Hepatocyte (in vitro differentiated cells): ENCODE data around the gene ENPP6. TPM values are rescaled to one million over a fixed set of nuclear protein-coding genes. Genes with fewer than 3 reads are reported as not detected.

Experiments
- DNase-seq: peaks from one replicate; pipeline ENCODE4 v3.0.0-alpha.2; 2016; ENCODE audit warnings: low spot score
- H2AFZ ChIP-seq: fragments of 200-600 bp; sonication (generic); 2 replicates; pipeline ENCODE4 v1.6.0; 2016; ENCODE audit warnings: antibody characterized with exemption, mild to moderate bottlenecking
- H3K27ac ChIP-seq: fragments of 200-600 bp; sonication (generic); 2 replicates; pipeline ENCODE4 v1.5.1; 2016; ENCODE audit warnings: mild to moderate bottlenecking
- H3K27me3 ChIP-seq: fragments of 200-600 bp; sonication (generic); 2 replicates; pipeline ENCODE4 v1.6.1; 2016
- H3K36me3 ChIP-seq: fragments of 200-600 bp; sonication (generic); replicated peaks from 2 replicates; pipeline ENCODE4 v1.5.1; 2016; ENCODE audit warnings: low read depth; ENCODE audit not compliant: insufficient read depth
- H3K4me1 ChIP-seq: fragments of 200-600 bp; sonication (generic); 2 replicates; pipeline ENCODE4 v1.5.1; 2016; ENCODE audit warnings: mild to moderate bottlenecking, moderate library complexity; ENCODE audit not compliant: insufficient read depth
- H3K4me2 ChIP-seq: fragments of 200-600 bp; sonication (generic); 2 replicates; pipeline ENCODE4 v1.6.0; 2016
- H3K4me3 ChIP-seq: fragments of 200-600 bp; sonication (generic); 2 replicates; pipeline ENCODE4 v1.5.1; 2016; ENCODE audit warnings: mild to moderate bottlenecking
- H3K79me2 ChIP-seq: fragments of 200-600 bp; sonication (generic); 2 replicates; pipeline ENCODE4 v1.6.0; 2017; ENCODE audit warnings: mild to moderate bottlenecking
- H3K9me2 ChIP-seq: fragments of 200-600 bp; sonication (generic); replicated peaks from 2 replicates; pipeline ENCODE4 v1.6.0; 2017; ENCODE audit warnings: mild to moderate bottlenecking; ENCODE audit not compliant: insufficient read depth
- H3K9me3 ChIP-seq: fragments of 200-600 bp; sonication (generic); 2 replicates; pipeline ENCODE4 v1.5.1; 2016; ENCODE audit warnings: low read depth, mild to moderate bottlenecking
- H4K20me1 ChIP-seq: fragments of 200-600 bp; sonication (generic); 2 replicates; pipeline ENCODE4 v1.6.0; 2016; ENCODE audit warnings: mild to moderate bottlenecking; ENCODE audit not compliant: insufficient read depth, poor library complexity, severe bottlenecking
- EZH2 ChIP-seq: fragments of 200-600 bp; sonication (generic); IDR thresholded peaks from 2 replicates; pipeline ENCODE4 v1.6.1; 2016; ENCODE audit warnings: antibody characterized with exemption, mild to moderate bottlenecking, borderline replicate concordance
- EZH2phosphoT487 ChIP-seq: fragments of 200-600 bp; sonication (generic); IDR thresholded peaks from one replicate; pipeline ENCODE4 v1.6.1; 2018; ENCODE audit warnings: antibody characterized with exemption, mild to moderate bottlenecking, low read depth, moderate library complexity; ENCODE audit not compliant: unreplicated experiment, severe bottlenecking
- WGBS: methylation state at CpG from one replicate; pipeline ENCODE4 v1.1.6; 2016; ENCODE audit warnings: low lambda C conversion rate; ENCODE audit errors: missing lambda C conversion rate; 5-methylcytosine and 5-hydroxymethylcytosine counted together
- polyA plus RNA-seq: library from polyadenylated mRNA; unstranded; fragments of >200 nt; fragmentation: Nextera tagmentation; extraction: Ambion mirVana; gene quantifications from 2 replicates; pipeline ENCODE4 v1.2.1, GENCODE V29; 2016
- total RNA-seq: library from RNA; depleted of rRNA; stranded (reverse); fragments of >200 nt; gene quantifications from 2 replicates; pipeline ENCODE4 v1.2.3, GENCODE V29; 2014
- TF ChIP-seq, protein P1 (sequence below): fragments of 200-600 bp; sonication (generic); IDR thresholded peaks from 2 replicates; pipeline ENCODE4 v1.5.1; 2016; ENCODE audit warnings: antibody characterized with exemption, mild to moderate bottlenecking; ENCODE audit not compliant: poor library complexity

The ENPP6 gene
- total and polyA plus RNA-seq, 2 experiments from 2014 or later: 0.03 TPM; not detected in 1

DNA sequence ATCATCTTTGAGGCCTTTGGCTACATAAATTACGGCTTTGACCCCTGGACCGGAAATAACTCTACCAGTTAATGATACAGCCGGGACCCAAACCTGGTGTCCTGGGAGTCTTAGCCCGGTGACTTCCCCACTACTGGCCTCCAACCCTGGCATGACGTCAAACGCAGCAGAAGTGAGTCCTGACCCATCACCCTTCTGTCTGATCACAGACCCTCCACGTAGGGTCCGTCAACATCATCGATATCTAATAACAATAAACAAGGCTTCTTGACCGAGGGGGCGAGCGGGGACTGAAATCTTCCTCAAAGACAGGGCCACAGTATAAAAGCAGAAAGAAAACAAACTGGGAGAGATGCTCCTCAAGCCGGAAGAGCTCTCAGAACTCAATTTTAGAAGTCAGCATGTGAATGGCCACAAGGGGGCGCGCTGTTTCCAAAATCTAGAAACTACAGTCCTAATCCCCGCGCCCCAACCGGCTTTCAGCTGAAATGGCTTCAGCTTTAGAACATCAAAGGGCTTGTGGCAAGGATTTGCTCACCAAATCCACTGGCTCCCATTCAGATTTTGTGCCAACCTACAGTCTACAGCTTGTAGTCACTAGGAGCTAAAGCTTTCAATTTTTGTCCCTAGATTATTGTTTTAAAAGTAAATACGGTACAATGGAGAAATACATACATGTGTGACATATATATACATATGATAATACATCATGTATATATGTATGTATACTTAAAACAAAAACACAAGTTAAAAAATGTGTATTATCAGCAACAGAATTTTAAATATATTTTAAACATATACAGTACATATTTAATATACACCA is 46.4 kb upstream of the ENPP6 start:
- Histone ChIP-seq H3K79me2 (no peaks in the 10 kb centered on the region), H3K9me2 (no peaks in the 10 kb centered on the region), H2AFZ (no peak overlapping the region), H3K27ac (no peak overlapping the region), H3K36me3 (no peaks in the 10 kb centered on the region), H3K27me3 (no peaks in the 10 kb centered on the region), H3K4me2 (no peak overlapping the region), H4K20me1 (no peaks in the 10 kb centered on the region), H3K9me3 (no peaks in the 10 kb centered on the region), H3K4me3 (no peak overlapping the region), H3K4me1 (no peaks in the 10 kb centered on the region)
- DNase-seq: peak; percentile 94
- 31% methylated on average over 19 of the region's 19 CpGs for WGBS
- TF ChIP-seq, protein P1, sequence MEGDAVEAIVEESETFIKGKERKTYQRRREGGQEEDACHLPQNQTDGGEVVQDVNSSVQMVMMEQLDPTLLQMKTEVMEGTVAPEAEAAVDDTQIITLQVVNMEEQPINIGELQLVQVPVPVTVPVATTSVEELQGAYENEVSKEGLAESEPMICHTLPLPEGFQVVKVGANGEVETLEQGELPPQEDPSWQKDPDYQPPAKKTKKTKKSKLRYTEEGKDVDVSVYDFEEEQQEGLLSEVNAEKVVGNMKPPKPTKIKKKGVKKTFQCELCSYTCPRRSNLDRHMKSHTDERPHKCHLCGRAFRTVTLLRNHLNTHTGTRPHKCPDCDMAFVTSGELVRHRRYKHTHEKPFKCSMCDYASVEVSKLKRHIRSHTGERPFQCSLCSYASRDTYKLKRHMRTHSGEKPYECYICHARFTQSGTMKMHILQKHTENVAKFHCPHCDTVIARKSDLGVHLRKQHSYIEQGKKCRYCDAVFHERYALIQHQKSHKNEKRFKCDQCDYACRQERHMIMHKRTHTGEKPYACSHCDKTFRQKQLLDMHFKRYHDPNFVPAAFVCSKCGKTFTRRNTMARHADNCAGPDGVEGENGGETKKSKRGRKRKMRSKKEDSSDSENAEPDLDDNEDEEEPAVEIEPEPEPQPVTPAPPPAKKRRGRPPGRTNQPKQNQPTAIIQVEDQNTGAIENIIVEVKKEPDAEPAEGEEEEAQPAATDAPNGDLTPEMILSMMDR: peak; percentile 93
- TF ChIP-seq EZH2 (no peak), EZH2phosphoT487 (no peak)

DNA sequence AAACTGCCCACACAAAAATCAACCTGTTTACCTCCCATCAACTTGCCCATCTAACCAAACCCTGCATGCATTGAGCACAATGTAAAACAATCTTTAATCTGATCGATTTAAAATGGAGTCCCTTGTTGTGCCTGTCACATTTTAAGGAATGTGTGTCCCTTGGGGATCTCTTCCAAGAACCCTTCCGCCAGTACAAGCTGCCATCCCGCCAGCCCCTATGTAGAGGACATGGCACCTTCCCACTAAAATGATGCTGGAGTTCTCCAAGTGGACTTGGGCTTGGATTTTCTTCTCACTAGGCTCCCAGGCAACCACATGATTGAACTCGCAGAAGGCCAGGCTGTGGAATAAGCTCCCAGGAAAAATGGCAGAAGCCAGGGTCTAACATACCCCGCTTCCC is 45.8 kb upstream of the ENPP6 start:
- Histone ChIP-seq H3K4me3 (no peak overlapping the region), H3K79me2 (no peaks in the 10 kb centered on the region), H3K4me2 (no peak overlapping the region), H3K9me2 (no peaks in the 10 kb centered on the region), H4K20me1 (no peaks in the 10 kb centered on the region), H2AFZ (no peak overlapping the region), H3K27ac (no peak overlapping the region), H3K9me3 (no peaks in the 10 kb centered on the region), H3K36me3 (no peaks in the 10 kb centered on the region), H3K27me3 (no peaks in the 10 kb centered on the region), H3K4me1 (no peaks in the 10 kb centered on the region)
- 90% methylated on average over 5 of the region's 5 CpGs for WGBS
- no peak for DNase-seq
- TF ChIP-seq, protein P1: no peak
- TF ChIP-seq EZH2phosphoT487: no peak
- TF ChIP-seq EZH2: no peak

DNA sequence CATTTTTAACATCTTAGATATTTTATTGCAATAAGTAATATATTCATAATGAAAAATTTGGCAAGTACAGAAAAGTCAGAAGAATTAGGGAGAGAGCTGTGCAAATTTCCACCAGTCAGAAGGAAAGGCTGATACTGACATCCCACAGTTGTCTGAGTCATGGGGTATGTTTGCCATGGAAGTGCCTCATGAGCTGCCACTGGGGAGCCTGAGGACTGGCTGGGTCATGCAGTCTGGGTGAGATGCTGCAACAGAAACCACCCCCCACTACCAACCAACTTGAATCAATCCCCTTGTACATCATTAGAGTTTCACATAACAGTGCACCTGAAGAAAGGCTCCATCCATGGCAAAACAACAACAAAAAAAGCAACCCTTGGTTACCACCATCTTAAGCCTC is 45.2 kb upstream of the ENPP6 start:
- no peaks in the 10 kb centered on the region for H4K20me1 ChIP-seq
- no peak overlapping the region for H3K4me2 ChIP-seq
- DNase-seq: no peak
- TF ChIP-seq, protein P1: no peak
- TF ChIP-seq EZH2phosphoT487: no peak
- no peak for TF ChIP-seq EZH2
- H3K4me3 ChIP-seq: no peak overlapping the region
- no peaks in the 10 kb centered on the region for H3K36me3 ChIP-seq
- no peak overlapping the region for H3K27ac ChIP-seq
- no peaks in the 10 kb centered on the region for H3K4me1 ChIP-seq
- no peaks in the 10 kb centered on the region for H3K9me3 ChIP-seq
- no peaks in the 10 kb centered on the region for H3K9me2 ChIP-seq
- H3K27me3 ChIP-seq: no peaks in the 10 kb centered on the region
- H2AFZ ChIP-seq: no peak overlapping the region
- no peaks in the 10 kb centered on the region for H3K79me2 ChIP-seq

DNA sequence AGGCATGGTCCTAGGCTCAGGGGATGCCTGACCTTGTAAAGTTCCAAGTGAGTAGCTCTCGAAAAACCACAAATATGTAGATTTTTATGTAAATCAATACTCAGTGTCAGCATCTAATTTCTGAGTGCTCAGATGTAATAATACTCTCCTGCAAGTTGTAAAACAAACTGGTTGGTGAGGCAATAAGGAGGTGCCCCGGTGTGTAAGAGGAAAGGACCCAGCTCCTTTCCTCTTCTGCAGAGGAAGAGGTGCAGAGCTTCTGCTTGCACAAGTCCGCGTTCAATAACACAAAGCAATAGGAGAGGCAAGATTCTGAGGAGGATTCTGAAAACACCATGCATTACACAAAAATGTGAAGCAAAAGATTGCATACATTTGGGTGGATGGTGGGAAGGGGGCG is 43.6 kb upstream of the ENPP6 start:
- H3K27me3 ChIP-seq: no peaks in the 10 kb centered on the region
- no peak overlapping the region for H3K4me2 ChIP-seq
- no peaks in the 10 kb centered on the region for H3K9me3 ChIP-seq
- no peaks in the 10 kb centered on the region for H3K79me2 ChIP-seq
- H3K4me3 ChIP-seq: no peak overlapping the region
- H3K4me1 ChIP-seq: no peaks in the 10 kb centered on the region
- H3K36me3 ChIP-seq: no peaks in the 10 kb centered on the region
- TF ChIP-seq EZH2: no peak
- TF ChIP-seq, protein P1: no peak
- no peak overlapping the region for H3K27ac ChIP-seq
- no peaks in the 10 kb centered on the region for H3K9me2 ChIP-seq
- no peaks in the 10 kb centered on the region for H4K20me1 ChIP-seq
- no peak overlapping the region for H2AFZ ChIP-seq
- no peak for DNase-seq
- 88% methylated on average over 5 of the region's 5 CpGs for WGBS
